GM18519 (cell line): ENCODE results near the gene ABHD12.
"Not testable (repeated sequence)": the region's sequence is repeated elsewhere in the genome, so short reads cannot be mapped to it uniquely, and the experiment has no call there.

Experiments
- ATAC-seq: cut with Tn5 transposase; IDR thresholded peaks from one replicate; pipeline ENCODE4 v1.9.1; 2021; ENCODE audit warnings: mild to moderate bottlenecking, moderate library complexity; ENCODE audit not compliant: unreplicated experiment, low FRiP score

The ABHD12 gene

DNA sequence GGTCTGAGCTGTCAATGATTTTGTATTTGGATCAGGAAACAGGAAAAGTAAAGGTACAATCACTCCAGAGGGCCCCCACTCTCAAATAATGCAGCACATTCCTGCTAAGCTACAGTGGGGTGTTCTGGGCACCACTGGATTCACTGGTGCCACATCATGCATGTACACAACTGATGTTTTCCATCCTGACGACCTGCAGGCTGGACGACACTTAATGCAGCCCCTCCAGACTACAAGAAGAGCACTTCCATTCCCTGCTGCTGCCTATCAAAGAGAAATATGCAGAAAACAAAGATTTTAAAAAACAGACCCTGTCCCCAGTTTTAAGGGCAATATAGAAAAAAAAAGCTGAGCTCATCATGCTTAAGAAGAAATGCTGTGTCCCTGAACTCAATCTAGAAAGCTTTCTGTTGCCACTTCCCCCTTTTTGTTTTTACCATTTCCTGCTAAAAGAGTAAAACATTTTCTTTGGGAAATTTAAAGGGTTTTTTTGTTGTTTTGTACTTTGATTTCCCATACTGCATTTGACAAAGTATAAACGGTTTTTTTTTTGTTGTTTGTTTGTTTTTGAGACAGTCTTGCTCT lies 35.5 kb downstream of the ABHD12 start:
- no peak for ATAC-seq

DNA sequence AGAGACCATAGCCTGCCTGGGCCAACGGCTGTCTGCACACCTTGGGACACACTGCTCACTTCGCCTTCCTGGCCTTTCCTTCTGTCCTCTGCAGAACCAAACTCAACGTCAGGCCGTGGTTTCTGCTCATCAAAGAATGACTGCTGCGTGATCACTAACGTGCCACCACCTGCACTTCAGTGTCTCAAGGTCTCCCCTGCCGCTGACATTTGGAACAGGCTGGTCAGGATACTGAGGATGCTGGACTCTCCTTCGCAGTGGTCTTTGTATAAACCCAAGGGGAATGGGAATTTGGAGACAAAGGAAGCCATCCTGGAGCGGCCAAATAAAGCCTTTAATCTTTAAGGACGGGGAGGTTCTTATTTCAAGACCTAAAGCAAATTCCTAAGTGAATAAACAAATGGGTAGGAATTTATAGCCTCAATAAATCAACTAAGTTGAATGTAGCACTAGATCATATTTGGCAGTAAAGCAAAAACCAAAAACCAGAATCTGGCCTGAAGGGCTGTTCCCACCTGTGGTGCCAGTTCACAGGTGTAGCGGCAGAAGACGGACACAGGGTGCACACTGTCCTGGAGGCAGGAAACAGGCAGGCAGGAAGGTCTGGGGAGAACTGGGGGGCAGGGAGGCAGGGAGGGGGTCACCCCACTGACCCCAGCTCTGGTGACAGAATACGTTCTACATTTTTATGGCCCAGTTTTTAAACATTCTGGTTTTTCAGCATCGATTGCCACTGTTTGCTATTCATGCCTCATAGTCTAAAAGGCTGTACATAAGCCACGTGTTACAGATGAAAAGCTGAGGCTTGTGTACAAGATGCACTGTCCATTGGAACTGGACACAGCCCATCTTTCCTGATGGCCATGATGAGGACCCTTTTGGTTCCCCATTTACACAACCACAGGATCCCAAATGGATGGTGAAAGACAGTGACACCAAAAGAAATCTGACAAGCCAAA lies 36.6 kb downstream of the ABHD12 start:
- ATAC-seq = no peak

DNA sequence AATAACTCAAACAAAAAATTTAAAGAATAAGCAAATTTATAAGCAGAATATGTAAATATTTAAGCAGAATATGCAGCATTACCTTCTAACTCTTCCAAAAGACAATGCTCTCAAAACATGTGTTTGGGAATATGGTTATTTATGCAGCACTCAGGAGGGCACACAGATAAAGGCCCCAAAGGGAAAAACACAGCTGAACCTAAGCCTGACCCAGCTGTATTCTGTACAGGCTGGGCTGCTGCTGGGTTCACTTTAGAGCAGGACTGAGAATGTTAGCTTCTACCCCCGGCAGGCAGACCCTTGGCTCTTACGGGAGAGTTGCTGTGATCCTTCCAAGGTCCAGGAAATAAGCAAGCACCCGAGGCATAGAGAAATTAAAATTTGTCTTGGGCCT lies 37.3 kb downstream of the ABHD12 start:
- ATAC-seq = no peak

DNA sequence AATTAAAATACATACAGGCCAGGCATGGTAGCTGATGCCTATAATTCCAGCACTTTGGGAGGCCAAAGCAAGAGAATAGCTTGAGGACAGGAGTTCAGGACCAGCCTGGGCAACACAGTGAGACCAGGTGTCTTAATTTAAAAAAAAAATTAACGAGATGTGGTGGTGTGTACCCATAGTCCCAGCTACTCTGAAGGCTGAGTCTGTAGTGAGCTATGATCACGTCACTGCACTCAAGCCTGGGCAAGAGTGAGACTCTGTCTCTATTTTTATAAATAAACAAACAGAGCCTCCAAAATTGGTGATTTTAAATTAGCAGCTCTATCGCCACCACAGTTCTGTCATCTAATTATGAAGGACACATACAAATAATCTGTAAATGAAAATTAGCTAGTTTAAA lies 37.9 kb downstream of the ABHD12 start:
- no peak for ATAC-seq

DNA sequence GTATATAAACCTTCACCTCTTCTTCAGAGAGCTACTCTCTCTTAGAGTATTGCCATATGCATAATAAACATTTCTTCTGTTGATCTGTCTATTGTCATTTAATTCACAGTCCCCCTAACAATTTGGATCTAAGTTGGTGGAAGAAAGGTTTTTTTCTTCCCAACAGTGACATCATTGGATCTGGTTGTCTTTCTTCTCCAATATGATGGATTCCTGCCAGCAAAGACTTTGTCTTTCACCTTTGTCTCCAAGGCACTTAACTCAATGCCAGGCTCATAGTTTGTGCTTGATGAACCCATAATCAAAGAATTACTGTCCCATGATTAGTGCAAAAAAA lies 39.6 kb downstream of the ABHD12 start:
- no peak for ATAC-seq

DNA sequence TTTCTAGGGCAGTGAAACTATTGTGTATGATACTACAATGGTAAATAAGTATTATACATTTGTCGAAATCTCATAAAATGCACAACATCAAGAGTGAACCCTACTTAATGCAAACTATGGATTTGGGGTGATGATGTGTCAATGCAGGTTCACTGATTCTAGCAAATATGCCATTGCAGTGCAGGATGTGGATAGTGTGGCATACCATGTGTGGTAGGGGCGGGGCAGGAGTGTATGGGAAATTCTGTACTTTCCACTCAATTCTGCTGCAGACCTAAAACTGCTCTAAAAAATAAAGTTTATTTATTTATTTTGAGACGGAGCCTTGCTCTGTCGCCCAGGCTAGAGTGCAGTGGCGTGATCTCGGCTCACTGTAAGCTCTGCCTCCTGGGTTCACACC lies 44.3 kb downstream of the ABHD12 start:
- no peak for ATAC-seq

DNA sequence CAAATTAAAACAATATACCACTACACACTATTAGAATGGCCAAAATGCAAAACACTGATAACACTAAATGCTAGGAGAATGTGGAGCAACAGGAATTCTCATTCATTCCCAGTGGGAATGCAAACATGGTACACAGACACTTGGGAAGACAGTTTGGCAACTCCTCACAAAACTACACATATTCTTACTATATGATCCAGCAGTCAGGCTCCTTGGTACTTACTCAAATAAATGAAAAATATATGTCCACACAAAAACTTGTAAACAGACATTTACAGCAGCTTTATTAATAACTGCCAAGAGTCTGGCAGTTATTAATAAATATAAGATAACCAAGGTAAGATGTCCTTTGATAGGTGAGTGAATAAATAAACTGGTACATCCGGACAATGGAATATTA lies 44.9 kb downstream of the ABHD12 start:
- no peak for ATAC-seq

DNA sequence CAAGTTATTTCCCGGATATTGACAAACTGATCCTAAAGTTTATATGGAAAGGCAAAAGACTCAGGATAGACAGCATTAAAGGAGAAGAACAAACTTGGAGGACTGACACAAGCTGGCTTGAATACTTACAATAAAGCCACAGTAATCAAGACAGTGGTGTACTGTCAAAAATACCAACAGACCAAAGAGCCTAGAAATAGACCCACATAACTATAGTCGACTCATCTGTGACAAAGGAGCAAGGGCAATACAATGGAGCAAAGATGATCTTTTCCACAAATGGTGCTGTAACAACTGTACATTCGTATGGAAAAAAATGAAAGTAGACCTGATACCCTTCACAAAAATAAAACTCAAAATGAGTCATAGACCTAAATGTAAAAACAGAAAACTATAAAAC lies 46.0 kb downstream of the ABHD12 start:
- ATAC-seq = no peak

DNA sequence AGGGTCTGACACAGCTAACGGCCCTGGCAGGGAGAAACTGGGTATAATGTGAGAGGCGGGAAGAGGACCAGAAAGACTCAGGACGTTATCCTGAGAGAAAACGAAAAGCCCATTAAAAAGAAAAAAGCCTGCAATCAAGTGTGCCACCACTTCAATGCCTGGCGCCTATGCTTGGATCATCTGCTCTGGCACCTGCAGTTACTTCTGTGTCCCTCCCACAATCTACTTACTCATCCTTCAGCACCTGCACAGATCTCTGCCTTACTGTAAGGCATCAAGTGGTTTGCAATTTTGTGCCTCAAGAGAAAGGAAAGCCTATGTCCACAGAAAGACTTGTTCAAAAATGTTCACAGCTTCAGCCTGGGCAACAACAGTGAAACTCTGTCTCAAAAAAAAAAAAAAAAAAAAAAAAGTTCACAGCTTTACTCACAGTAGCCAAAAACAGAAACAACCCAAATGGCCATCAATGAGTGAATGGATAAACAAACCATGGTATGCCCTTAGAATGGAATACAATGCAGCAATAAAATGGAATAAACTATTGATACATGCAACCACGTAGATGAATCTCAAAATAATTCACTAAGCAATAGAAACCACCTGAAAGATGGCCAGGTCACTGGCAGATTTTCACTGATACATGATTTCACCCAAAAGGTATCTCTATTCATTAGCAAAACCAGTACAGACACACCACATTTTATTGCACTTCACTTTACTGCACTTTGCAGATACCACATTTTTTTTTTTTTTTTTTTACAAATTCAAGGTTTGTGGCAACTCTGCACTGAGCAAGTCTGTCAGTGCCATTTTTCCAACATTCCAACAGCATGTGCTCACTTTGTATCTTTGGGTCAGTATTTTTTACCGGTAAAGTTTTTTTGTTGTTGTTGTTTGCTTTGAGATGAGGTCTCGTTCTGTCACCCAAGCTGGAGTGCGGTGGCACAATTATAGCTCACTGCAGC lies 48.6 kb downstream of the ABHD12 start:
- no peak for ATAC-seq

DNA sequence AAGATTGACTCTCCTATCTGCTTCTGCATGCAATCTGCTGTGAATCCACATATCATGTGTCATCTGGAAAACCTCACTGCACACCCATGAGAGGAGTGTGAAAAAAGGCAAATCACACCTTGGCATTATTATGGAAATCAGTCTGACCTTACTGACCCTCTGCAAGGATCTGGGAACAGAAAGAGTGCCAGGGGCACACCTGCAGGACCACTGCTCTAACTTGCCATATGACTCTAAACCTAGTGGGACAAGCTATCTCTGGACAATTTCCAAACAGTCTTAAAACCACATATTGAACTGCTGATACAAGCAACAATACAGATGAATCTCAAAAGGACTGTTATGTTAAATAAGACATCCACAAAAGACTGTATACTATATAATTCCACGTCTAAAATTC lies 50.3 kb downstream of the ABHD12 start:
- no peak for ATAC-seq

DNA sequence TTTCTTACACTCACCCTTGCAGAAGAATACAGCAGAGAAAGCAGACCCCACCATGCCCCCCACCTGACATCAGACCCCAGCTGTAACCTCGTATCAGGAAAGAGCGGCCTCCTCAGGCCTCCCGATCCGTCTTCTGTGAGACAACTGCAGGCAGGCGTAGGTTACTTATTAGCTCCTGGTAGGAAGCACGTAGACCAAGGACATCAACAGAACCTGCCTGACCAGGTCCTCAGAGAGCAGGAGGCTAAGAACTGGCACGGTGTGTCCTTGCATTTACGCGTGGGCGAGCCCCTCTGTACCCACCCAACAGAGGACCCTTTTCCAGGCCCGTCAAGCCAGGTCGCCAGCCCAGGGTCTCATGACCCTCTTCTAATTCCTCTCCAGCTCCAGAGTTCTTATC lies 51.0 kb downstream of the ABHD12 start:
- ATAC-seq = no peak

DNA sequence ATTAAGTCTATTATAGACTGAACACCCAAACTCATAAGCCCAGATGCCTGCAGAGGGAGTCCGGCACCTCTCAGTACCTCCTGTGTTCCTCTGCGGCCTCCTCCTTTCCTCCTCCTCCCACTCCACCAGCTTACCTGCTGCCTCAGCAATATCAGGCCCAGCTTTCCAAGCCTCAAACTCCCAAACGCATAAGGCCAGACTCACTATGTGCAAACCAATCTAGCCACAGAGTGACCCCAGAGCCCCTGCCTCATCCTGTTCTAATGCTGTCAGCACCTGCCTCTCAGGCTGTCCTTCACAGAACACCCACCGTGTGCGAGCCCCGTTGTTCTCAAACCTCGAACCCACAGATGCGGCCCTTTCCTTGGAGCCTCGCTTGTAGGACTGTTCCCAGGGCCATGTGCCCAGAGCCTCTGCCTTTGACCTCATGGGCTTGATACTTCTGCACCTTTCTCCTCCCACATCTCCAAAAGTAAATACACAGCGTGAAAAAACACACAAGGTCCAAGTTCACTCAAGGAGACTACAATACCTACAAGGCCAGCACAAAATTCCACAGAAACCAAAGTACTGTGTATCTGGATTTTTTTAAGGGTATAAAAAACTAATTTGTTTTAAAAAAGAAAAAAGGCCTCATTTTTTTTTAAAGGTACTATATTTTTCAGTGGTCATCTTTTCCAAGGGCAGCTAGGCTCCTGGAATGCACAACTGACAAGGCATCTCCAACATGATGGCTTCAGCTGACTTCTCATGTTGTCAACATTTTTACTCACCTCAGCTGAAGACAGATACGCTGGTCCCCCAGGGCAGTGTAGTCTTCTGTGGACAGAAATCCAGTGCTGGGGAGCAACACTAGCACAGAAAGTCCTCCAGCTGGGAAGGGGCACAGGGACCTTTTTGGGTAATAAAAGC lies 52.3 kb downstream of the ABHD12 start:
- no peak for ATAC-seq

DNA sequence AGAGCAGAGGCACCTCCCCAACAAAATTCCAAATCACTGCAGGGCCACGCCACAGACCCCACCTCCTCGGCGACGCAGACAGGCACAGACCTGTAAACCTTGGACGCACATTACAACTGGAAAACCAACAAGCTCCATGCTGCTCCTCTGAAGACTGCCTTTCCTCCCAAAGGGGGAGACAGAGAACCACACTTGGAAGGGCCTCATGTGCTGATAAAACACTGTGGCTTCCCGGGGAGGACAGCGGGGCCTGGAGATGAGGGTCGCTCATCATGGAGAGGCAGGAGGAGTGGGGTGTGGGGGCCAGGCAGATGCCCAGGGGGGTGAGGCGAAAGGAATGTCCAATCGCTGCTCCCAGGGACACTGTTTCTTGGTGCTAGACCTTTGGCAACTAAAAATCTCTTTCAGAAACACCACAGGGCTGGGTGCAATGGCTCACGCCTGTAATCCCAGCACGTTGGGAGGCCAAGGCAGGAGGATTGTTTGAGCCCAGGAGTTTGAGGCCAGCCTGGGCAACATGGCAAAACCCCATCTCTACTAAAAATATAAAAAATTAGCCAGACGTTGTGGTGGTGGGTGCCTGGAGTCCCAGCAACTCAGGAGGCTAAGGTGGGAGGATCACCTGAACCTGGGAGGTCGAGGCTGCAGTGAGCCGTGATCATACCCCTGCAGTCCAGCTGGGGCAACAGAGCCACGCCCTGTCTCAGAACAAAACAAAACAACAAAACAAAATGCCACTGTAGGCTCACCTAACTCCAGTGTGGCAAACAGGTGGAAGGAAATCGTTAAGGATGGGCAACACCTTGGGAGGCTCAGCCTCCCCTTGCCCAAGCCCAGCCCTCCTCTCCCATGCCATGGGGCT lies 53.8 kb downstream of the ABHD12 start:
- ATAC-seq = no peak

DNA sequence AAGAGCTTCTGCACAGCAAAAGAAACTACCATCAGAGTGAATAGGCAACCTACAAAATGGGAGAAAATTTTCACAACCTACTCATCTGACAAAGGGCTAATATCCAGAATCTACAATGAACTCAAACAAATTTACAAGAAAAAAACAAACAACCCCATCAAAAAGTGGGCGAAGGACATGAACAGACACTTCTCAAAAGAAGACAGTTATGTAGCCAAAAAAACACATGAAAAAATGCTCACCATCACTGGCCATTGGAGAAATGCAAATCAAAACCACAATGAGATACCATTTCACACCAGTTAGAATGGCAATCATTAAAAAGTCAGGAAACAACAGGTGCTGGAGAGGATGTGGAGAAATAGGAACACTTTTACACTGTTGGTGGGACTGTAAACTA lies 55.7 kb downstream of the ABHD12 start:
- not testable (repeated sequence) for ATAC-seq

DNA sequence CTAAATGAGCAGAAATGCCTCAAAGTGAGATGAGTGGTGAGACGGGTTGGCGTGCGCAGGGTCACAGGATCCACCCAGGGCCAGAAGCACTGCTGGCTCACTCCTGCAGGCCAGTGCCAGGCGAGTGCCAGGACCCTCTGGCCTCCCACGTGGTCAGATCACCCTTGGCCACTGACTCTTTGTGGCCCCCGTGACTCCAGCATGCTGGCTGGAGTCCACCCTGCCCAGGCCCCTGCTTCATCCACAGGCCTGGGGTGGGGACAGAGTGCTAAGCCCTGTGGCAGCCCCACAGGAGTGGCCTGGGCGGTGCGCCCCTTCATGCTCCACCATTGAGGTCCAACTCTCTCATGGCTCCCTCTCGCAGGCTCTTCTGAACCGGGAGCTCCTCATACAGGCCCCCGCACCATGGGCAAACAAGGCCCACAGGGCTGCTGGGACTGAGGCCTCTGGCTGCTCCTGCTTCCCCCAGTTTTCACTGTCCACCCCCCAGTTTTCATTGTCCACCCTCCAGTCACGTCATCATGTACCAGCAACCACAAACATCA lies 61.6 kb downstream of the ABHD12 start:
- ATAC-seq = no peak

DNA sequence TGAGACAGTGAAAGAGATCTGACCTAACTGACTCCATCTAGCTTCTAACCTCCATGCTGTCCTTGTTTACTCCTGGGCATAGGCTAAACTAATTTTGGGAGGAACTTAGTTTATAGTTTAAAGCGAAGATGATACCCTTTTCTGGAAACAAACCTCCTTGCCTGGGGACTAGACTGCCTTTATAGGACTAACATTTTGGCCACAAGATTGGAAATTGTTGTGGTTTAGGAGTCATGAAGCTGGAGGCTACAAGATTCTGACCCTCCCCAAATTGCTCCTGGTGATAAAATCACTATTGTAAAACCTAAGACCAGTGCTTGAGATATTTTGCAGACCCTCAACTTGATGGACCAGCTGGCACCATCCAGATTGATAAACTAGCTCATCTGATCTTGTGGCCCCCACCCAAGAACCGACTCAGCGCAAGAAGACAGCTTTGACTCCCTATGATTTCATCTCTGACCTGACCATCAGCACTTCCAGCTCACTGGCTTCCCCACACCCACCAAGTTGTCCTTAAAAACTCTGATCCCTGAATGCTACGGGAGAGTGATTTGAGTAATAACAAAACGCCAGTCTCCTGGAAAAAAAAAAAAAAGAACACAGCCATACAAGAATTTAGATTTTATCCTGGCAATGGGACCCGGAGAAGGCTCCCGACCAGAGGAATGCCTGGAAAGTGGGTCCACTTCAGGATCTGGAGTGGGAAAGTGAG lies 63.0 kb downstream of the ABHD12 start:
- ATAC-seq = no peak

DNA sequence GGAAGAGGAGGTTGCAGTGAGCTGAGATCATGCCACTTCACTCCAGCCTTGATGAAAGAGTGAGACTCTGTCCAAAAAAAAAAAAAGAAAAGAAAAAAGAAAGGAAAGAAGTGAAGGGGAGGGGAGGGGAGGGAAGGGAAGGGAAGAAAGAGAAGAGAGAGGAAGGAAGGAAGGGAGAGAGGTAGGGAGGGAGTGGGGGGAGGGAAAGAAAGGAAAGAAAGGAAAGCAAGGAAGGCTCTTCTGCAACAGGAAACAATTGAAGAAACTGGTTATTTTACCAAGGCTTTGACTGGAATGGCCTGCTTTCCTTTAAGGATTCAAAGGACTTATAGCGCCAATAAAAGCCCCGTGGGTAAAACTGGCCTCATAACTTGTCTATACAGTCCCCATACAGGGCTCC lies 64.6 kb downstream of the ABHD12 start:
- no peak for ATAC-seq

DNA sequence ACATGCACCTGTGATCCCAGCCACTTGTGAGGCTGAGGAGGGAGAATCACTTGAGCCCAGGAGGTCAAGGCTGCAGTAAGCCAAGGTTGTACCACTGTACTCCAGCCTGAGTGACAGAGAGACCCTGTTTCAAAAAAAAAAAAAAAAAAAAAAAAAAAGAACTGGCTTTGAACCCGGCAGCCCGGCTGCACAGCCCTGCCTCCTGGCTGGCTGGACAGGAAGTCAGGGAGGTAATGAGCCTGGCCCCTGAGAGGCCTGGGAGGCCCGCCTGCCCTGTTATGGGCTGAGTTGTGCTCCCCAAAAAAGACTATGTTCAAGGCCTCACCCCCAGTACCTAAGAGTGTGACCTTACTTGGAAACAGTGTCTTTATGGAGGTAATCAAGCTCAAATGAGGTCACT lies 65.6 kb downstream of the ABHD12 start:
- no peak for ATAC-seq
